Loucy (cell line): ENCODE results near the gene NSD2.

ENCODE experiments used
- H2AFZ ChIP-seq: fragments of 200-600 bp; sonication (generic); 2 replicates; pipeline ENCODE4 v1.6.0; 2016; ENCODE audit warnings: antibody characterized with exemption, mild to moderate bottlenecking, low read length, moderate library complexity
- H3F3A ChIP-seq: fragments of 200-600 bp; 2 replicates; pipeline ENCODE4 v1.6.0; 2016; ENCODE audit warnings: antibody characterized with exemption, low read depth, mild to moderate bottlenecking
- H3K27me3 ChIP-seq: fragments of 200-600 bp; sonication (generic); 2 replicates; pipeline ENCODE4 v1.6.1; 2014; ENCODE audit warnings: low read length, mild to moderate bottlenecking; ENCODE audit not compliant: insufficient read depth, poor library complexity, severe bottlenecking
- H3K36me3 ChIP-seq: fragments of 200-600 bp; sonication (generic); 2 replicates; pipeline ENCODE4 v1.6.1; 2016; ENCODE audit warnings: low read length; ENCODE audit not compliant: insufficient read depth
- H3K4me1 ChIP-seq: fragments of 200-600 bp; sonication (generic); 2 replicates; pipeline ENCODE4 v1.5.1; 2014; ENCODE audit warnings: low read length, mild to moderate bottlenecking; ENCODE audit not compliant: insufficient read depth, poor library complexity, severe bottlenecking
- H3K4me2 ChIP-seq: fragments of 200-600 bp; sonication (generic); 2 replicates; pipeline ENCODE4 v1.6.0; 2014; ENCODE audit warnings: antibody characterized with exemption, low read length, low read depth, mild to moderate bottlenecking; ENCODE audit not compliant: poor library complexity, severe bottlenecking
- H3K4me3 ChIP-seq: fragments of 200-600 bp; sonication (generic); 2 replicates; pipeline ENCODE4 v1.5.1; 2014; ENCODE audit warnings: low read length, mild to moderate bottlenecking, mixed read lengths; ENCODE audit not compliant: poor library complexity, severe bottlenecking
- H3K79me2 ChIP-seq: fragments of 200-600 bp; sonication (generic); 2 replicates; pipeline ENCODE4 v1.6.1; 2014; ENCODE audit warnings: low read length; ENCODE audit not compliant: insufficient read depth
- H3K9ac ChIP-seq: fragments of 200-600 bp; sonication (generic); 2 replicates; pipeline ENCODE4 v1.6.0; 2014; ENCODE audit warnings: mild to moderate bottlenecking, low read depth, low read length, moderate library complexity; ENCODE audit not compliant: poor library complexity, severe bottlenecking
- H3K9me2 ChIP-seq: fragments of 200-600 bp; sonication (generic); replicated peaks from 2 replicates; pipeline ENCODE4 v1.6.1; 2016; ENCODE audit warnings: low read depth, low read length, mixed read lengths
- H3K9me3 ChIP-seq: fragments of 200-600 bp; sonication (generic); 2 replicates; pipeline ENCODE4 v1.6.1; 2014; ENCODE audit warnings: mild to moderate bottlenecking, antibody characterized with exemption, low read length, low read depth; ENCODE audit not compliant: insufficient read depth
- H4K20me1 ChIP-seq: fragments of 200-600 bp; sonication (generic); 2 replicates; pipeline ENCODE4 v1.6.0; 2014; ENCODE audit warnings: antibody characterized with exemption, low read length, mild to moderate bottlenecking; ENCODE audit not compliant: insufficient read depth, poor library complexity, severe bottlenecking
- CTCF ChIP-seq: fragments of 200-600 bp; sonication (generic); conservative IDR thresholded peaks from 2 replicates; pipeline ENCODE4 v1.5.1; 2014; ENCODE audit warnings: mild to moderate bottlenecking, antibody characterized with exemption, low read length
- EZH2phosphoT487 ChIP-seq: fragments of 200-600 bp; IDR thresholded peaks from 2 replicates; pipeline ENCODE4 v1.6.1; 2018; ENCODE audit warnings: antibody characterized with exemption, mild to moderate bottlenecking, moderate library complexity, borderline replicate concordance

Gene NSD2

GRCh38 chr4:1981251-1982058, 110.3 kb downstream of the NSD2 start:
- Histone ChIP-seq H3K4me1 (no peaks in the 10 kb centered on the region), H3K9me3 (no peaks in the 10 kb centered on the region), H3K9ac (no peak overlapping the region), H3K4me3 (no peak overlapping the region), H3K27me3 (no peaks in the 10 kb centered on the region), H3K4me2 (no peak overlapping the region), H3K36me3 (peaks cover 92% of the 10 kb centered on the region; the same call in 1 of the 2 replicates), H3K79me2 (no peaks in the 10 kb centered on the region), H2AFZ (no peak overlapping the region), H3K9me2 (no peaks in the 10 kb centered on the region), H3F3A (no peaks in the 10 kb centered on the region), H4K20me1 (peaks cover 4% of the 10 kb centered on the region)
- no peak for TF ChIP-seq CTCF
- no peak for TF ChIP-seq EZH2phosphoT487

DNA sequence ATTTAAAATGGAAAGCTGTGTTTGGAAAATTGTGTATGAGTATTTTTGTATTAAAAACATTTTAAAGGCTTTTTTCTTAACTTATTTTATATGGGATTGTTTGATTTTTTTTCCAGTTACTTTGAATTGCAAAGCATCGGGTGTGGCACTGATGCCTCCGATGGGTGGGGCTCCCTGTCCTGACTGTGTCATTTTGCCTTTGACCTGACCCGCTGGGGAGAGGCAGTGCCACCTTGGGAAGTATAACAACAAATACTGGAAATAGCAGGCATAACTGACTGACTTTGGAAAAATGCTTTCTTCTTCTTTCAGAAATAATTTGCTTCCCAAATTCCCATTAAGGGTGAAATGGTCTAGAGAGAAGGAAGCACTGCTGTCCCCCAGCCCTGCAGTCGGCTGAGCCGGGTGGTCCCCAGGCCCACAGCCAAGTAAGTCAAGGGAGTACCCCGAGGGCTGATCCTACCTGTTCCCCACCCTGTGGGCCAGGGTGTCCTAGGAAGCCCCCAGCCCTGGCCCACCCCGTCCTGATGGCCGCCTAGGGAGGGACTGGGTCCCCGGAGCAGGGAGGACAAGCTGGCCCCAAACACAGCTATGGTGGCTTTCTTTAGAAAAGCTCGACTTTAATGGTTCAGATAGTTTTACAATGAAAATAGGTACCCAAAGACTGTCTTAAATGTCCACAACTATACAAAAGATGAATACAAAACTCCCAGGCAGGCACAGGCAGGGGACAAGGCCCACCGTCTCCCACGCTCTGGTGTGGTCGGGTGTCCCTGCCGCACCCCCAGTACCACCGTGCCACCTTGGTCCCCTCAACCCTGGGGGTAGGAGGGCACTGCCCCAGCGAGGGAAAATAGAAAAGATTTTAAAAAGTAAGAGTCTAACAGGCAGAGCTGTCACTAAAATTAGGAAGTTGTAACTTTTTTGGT, 111.2 kb downstream of the NSD2 start:
- H3K9me3 ChIP-seq, result no peaks in the 10 kb centered on the region
- H3K79me2 ChIP-seq, result no peaks in the 10 kb centered on the region
- H3K36me3 ChIP-seq, result peaks cover 90% of the 10 kb centered on the region; the same call in 1 of the 2 replicates
- TF ChIP-seq CTCF (no peak), EZH2phosphoT487 (no peak)
- H3K4me1 ChIP-seq, result no peaks in the 10 kb centered on the region
- H3K9me2 ChIP-seq, result no peaks in the 10 kb centered on the region
- peaks cover 4% of the 10 kb centered on the region for H4K20me1 ChIP-seq
- no peaks in the 10 kb centered on the region for H3F3A ChIP-seq
- H2AFZ ChIP-seq, result no peak overlapping the region
- H3K4me2 ChIP-seq, result no peak overlapping the region
- no peak overlapping the region for H3K4me3 ChIP-seq
- H3K9ac ChIP-seq, result no peak overlapping the region
- no peaks in the 10 kb centered on the region for H3K27me3 ChIP-seq

GRCh38 chr4:1983053-1983845, 112.1 kb downstream of the NSD2 start:
- no peak for TF ChIP-seq CTCF
- TF ChIP-seq EZH2phosphoT487, result no peak
- H3K79me2 ChIP-seq, result no peaks in the 10 kb centered on the region
- no peak overlapping the region for H2AFZ ChIP-seq
- H3K4me1 ChIP-seq, result no peaks in the 10 kb centered on the region
- no peak overlapping the region for H3K4me3 ChIP-seq
- H3K27me3 ChIP-seq, result no peaks in the 10 kb centered on the region
- no peaks in the 10 kb centered on the region for H3F3A ChIP-seq
- H3K9me3 ChIP-seq, result no peaks in the 10 kb centered on the region
- no peak overlapping the region for H3K9ac ChIP-seq
- no peaks in the 10 kb centered on the region for H3K9me2 ChIP-seq
- H3K36me3 ChIP-seq, result peaks cover 91% of the 10 kb centered on the region; the same call in 1 of the 2 replicates
- no peak overlapping the region for H3K4me2 ChIP-seq
- H4K20me1 ChIP-seq, result peaks cover 4% of the 10 kb centered on the region
